Tibial nerve (tissue), 3 donors: ENCODE results near the gene GSK3B.

ENCODE experiments used
- POLR2A ChIP-seq, 2 donors: fragments of 450-650 bp; IDR thresholded peaks; one replicate each; pipeline ENCODE4 v1.6.1; 2017; ENCODE audit warnings: antibody characterized with exemption in 2 of 2, mild to moderate bottlenecking in 2 of 2, moderate library complexity in 2 of 2
- TF ChIP-seq, protein P1 (sequence below), 5 experiments: fragments of 200-600 bp in 3 of 5; fragments of 450-650 bp in 2 of 5; sonication (generic) in 3 of 5; IDR thresholded peaks; one replicate each; pipeline ENCODE4 v1.5.1; 2016 to 2019; ENCODE audit warnings: antibody characterized with exemption in 5 of 5, mild to moderate bottlenecking in 3 of 5, moderate library complexity in 2 of 5

DNA sequence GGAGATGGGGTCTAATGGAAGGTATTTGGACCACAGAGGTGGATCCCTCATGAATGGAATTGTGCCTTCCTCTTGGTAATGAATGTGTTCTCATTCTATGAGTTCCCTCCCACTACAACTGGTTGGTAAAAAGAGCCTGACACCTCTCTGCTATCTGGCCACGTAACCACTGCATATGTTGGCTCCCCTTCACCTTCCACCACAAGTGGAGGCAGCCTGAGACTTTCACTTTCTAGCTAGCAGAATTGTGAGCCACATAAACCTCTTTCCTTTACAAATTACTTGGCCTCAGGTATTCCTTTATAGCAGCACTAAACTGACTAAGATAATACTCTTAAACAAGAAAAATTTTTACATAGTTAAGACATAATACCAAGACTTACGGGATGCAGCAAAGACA is 157.0 kb downstream of the GSK3B start:
- TF ChIP-seq, protein P1, sequence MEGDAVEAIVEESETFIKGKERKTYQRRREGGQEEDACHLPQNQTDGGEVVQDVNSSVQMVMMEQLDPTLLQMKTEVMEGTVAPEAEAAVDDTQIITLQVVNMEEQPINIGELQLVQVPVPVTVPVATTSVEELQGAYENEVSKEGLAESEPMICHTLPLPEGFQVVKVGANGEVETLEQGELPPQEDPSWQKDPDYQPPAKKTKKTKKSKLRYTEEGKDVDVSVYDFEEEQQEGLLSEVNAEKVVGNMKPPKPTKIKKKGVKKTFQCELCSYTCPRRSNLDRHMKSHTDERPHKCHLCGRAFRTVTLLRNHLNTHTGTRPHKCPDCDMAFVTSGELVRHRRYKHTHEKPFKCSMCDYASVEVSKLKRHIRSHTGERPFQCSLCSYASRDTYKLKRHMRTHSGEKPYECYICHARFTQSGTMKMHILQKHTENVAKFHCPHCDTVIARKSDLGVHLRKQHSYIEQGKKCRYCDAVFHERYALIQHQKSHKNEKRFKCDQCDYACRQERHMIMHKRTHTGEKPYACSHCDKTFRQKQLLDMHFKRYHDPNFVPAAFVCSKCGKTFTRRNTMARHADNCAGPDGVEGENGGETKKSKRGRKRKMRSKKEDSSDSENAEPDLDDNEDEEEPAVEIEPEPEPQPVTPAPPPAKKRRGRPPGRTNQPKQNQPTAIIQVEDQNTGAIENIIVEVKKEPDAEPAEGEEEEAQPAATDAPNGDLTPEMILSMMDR (IDR thresholded peaks at IDR 0.05) = no peak
- no peak for TF ChIP-seq POLR2A (IDR thresholded peaks at IDR 0.05)
